Measurements from ENCODE around the gene PLA2G4E. TPM values are rescaled to one million over a fixed set of nuclear protein-coding genes. Genes with fewer than 3 reads are reported as not detected.

The PLA2G4E gene
- total RNA-seq, 1 experiment from 2014 or later, result not detected

DNA sequence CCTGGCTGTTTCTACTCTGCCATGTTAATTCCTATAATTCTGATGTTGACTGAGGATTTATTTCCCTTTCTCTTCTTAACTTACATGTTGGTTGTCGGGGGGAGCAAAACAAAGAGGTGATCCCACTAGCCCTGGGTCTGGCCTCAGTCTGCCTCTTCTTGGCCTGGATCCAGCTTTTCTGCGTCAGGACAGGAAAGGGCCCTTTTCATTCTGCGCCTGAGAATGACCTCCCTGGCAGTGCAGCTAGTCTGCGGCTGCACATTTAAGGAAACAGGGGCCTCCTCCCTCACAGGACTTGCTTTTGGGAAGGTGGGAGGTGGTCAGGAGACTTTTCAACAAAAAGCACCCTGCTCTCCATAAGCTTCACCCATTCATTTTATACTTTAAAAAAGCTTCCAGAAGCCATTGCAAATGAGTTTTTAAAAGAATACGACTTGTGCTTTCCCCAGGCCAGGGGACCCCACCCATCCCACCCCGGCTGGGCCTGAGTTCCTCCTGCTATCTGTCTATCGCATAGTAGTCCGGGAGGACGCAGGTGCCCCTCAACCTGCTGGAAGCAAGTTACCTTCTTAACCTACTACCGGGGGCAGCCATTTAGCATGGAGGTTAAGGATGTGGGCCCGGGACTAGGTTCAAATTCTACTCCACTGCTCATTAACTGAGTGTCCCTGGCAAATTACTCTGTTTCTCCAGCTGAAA lies 27.2 kb downstream of the PLA2G4E start:
- DNase-seq (ENCODE audit: low spot score), result no peak

DNA sequence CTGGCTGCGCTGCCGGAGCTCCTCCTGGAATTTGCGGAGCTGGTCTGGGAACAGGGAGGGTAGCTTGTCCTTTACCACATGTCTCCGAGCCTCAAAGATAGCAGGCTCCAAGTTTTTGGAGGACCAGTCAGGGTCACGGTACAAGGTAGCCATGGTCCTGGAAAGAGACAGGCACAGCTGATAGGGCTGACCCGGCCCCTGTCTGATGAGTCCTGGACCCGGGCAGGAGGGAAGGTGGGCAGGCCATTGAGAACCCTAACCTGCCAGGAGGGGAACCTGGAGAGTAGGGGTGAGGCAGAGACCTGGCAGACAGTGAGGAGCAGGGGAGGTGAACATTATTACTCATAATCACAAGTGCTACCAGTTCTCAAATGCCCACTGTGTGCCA lies 28.0 kb downstream of the PLA2G4E start:
- no peak for DNase-seq (ENCODE audit: low spot score)

DNA sequence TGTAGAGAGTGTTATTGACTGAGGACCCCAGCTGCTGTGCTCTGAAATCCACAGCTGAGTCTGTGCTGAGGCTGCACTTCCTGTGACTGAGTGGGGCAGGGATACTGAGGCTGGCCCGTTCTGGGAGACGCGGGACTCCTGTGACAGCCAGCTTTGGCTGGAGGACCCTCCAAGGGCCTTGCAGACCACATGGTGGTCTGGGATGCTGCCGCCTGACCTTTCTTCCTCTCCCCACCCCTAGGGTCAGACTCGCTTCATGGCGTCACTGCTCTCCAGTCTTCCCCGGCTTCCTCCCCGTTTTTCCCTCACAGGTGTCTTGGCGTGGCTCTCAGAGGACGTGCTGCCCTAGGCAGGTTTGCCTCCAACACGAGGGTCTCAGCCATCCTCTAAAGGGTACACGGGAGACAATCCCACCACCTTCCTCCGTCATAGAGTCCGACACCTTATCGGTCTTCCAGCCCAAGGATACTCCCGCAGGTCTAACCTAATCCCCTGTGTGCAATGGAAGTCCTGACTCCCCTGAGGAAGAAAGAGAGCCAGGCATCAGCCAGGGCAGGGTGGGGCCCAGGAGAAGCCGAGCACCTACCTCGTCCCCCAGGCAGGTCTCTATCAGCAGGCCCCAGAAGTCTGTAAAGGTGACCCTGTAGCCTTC lies 28.6 kb downstream of the PLA2G4E start:
- DNase-seq (ENCODE audit: low spot score), result no peak

DNA sequence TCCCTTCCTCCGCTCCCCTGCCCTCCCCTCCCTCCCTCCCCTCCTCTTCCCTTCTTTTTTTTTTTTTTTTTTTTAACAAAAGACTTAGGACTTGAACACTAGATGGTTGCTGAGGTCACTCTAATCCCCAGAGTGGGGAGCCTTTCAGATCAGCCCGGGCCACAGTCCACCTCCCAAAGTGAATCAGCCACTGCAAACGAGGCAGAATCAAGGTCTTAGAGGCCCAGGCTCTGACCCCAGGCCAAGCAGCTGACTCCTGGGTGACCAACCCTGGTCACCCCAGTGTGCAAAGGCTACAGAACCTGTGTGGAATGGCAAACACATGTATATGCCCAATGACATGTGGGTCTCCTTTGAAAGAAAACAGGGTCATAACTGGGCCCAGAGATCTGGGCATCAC lies 30.2 kb downstream of the PLA2G4E start:
- no peak for DNase-seq (ENCODE audit: low spot score)

DNA sequence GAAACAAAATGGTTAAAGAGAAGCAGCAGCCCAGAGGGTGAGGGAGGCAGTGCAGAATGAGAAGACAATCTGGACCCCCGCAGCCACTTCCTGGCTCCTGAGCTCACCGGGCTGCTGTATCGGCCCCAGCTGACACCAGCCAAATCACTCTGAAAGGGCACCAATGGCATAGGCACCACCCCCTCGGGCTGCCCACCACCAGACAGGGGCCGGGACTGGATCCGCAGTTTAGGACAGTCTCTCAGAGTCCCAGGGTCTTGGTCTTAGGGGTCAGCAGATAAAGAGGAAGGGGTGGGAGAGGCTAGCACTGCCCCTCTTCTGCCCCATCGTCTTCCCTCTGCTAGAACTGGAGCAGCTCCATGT lies 30.6 kb downstream of the PLA2G4E start:
- DNase-seq (ENCODE audit: low spot score), result no peak

DNA sequence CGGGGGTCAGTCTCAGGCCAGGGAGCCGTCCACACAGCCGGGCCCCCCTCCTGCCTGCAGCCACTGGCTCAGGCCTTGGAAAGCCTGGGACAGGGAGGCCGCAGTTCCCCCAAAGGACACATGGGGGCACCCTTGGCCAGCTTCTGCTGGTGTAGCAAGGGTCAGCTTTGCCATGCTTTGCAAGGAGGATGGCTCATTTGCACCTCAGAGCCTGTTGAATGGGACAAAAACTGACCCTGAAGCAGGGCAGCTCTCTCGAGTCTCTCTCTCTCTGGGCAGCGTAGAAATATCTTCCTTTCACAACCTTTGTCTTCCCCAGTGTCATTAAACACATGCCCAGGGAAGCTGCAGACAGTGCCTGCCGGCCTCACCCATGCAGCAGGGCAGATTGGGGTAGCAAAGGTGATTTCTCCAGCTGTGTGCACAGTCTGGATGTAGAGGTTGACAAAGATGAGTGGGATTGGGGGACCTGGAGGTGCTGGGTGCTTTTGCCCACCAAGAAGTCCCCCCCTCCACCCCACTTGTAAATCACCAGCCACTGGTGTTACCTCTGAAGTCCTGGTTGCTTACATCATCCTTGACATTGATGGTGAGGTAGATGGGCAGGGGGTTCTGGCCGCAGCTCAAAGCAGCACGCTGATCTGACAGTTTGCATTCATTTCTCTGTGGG lies 31.1 kb downstream of the PLA2G4E start:
- peak; percentile 54 for DNase-seq (ENCODE audit: low spot score)

DNA sequence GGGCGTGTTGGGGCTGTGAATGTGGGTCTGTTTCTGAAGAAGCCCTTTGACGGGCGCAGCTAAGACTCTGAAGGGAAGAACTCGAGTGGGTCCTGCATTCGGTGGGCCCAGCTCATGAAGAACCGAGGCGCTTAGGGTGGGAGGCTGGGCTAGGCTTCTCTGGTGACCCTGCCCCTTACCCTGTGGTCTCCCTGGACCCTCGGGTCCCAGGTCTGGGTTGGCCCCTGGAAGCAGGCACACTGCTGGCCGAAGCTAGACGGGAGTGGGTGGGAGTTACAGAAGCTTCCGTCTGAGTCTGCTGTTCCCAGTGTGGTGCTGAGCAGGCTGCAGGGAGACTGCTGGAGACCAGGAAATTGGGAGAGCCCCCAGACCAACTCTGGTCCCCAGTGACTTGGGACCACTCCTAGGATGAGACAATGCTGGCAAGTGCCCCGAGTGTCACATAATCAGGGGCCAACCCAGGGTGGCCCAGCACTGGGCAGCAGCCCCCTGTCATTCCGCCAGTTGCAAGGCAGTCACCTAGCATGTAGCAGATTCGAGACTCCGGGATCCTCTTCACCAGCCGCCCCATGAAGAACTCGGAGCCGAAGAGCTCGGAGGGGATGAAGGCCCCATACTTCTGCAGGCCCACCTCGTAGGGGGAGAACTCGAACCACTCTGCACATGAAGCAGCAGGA lies 31.8 kb downstream of the PLA2G4E start:
- DNase-seq (ENCODE audit: low spot score), result no peak

DNA sequence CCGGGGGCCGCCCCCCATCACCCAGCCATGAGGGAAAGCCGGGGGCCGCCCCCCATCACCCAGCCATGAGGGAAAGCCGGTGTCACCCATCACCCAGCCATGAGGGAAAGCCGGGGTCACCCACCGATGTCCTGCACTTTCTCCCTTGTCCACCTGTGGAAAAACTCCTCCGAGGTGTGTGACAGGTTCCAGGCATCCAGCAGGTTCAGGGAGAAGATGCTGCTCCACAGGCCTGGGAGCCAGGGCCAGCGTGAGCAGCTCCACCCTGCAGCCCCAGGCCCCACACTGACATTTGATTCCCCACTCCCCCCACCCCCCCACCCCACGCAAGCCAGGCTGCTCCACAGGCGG lies 32.9 kb downstream of the PLA2G4E start:
- no peak for DNase-seq (ENCODE audit: low spot score)

DNA sequence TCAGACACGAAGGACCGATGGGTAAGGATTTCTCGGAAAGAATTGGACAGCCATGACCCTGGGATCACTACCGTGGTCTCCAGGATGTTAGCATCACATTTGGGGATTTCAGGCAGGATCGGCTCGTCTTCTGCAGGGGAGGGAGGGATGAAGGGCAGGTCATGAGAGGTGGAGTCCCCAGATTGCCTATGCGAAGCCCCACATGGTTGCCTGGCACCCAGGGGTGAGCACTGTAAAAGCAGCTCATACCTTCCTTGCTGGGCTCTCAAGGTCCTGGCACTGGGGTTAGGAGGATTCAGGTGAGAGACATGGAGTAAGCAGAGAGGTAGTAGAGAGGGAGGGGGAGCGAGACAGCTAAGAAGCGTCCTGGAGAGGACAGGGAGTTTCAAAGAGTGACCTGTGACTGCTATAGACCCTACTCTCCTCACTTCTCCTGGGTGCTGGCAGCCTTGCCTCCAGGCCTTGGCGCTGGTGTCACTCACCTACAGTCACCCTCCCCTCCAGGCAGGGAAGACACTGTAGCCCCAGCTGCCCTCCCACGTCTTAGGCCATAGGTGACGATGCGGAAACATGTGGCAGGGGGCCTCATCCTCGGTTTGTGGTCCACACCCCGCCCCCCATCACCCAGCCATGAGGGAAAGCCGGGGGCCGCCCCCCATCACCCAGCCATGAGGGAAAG lies 33.5 kb downstream of the PLA2G4E start:
- DNase-seq (ENCODE audit: low spot score), result no peak

DNA sequence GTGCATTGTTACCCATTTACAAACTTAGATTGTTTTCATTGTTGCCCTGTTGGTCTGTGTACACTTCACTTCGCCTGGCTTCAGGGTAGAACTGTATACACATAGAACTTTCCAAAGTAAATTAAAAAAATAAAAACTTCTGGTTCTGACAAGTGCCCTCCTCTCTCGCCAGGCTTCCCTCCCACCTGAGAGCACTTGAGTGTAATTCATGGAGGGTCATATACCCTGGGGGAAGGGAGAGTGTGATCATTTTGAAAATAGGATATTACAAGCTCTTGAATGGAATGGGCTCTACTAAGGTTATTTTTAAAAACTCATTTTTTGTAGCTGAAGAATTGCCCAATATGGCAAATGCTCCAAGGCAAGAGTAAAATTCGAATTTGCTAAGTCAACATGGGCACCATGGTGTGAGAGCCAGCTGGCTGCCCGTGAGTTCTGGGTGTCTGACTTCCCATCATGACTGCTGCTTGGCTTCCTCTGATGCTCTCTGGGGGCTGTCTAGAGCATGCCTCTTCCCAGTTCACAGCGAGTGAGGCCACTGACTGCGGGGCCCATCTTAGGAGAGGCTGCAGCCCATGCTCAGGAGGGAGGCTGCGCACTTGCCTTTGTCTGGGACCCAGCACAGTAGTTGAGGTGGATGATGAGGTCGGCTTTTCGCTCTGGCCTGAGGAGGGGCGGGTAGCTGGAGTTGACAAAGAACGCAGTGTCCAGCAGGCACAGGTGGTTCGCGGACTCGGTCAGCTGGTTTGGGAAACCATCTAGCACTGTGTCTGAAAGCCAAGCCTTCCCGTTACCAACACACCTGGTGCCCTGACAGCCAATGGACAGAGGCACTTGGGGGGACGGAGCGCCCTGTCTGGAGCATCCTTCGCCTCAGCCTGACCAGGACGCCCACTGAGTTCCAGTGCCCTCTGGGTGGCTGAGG lies 35.3 kb downstream of the PLA2G4E start:
- DNase-seq (ENCODE audit: low spot score), result no peak

DNA sequence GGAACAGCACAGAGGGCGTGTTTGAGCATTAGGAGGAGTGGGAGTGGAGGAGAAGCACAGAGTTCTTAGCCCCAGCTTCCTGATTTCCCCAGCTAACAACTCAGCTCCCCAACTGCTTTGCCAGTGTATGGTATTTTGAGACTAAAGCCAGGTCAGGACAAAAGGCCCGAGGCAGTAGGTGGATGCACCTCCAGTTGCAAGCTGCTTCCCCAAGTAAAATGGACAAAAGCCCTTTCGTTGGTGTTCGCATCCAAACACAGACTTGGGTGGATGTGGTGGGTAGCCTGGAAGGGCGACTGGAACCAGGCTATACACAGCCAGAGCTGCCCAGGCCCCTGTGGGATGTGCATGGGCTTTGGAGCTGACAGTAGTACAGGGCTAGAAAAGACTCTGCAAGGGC lies 36.2 kb downstream of the PLA2G4E start:
- DNase-seq (ENCODE audit: low spot score), result no peak

DNA sequence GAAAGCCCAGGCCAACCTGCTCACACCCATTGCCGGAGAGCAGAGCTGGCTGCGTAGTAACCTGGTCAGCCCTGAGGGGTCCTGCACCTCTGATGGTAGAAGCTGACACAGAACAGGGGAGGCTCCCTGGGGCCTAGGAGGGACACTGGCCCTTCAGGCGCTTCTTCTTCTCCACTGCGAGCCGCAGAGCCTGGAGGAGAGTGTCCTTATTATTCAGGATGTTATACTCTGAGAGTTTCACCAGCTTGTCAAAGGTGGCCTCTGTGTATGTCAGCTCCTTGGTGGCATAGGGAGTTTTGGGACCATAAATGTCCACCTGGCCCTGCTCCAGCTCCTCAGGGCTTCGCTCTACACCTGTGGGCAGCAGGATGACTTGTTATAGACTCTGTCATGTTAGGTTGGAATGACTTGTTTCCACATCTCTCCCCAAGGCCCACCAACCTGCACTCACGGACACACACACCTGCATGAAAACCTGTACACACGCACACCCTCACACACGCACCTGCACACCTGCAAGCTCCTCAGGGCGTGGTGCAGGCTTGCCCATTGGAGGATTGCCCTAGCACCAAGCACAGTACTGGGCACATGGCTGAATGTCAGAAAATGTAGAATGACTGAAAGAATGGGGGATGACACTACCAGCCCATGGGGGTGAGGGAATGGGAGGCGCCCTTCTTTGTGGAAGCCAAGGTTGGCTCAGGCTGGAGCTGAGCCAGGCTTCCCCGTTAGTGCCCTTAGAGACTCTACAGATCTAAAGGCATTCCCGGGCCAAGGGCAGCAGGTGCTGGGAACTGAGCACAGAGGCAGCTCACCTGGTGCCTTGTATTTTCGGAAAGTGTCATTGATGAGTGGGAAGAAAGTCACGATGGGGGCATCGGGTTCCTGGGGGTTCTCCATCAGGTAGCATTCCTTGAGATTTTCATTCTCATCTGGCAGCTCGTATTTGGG lies 36.9 kb downstream of the PLA2G4E start:
- no peak for DNase-seq (ENCODE audit: low spot score)

DNA sequence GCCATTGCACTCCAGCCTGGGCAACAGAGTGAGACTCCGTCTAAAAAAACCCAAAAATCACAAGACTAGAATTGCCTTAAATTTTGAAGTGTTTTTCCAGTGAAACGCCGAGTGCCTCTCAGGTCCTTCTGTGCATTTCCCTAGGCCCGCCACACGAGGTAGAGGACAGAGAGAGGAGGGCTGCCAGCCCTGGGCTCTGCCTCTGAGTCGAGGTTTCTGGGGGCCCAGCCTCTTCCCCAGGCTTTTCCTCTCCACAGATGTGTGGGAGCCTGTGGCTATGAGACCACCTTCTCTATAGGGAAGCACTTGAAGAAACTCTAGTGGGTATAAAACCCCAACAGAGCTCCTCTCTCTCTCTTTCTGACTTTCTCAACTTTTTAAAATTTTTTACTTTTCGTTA lies 37.6 kb downstream of the PLA2G4E start:
- DNase-seq (ENCODE audit: low spot score), result no peak

DNA sequence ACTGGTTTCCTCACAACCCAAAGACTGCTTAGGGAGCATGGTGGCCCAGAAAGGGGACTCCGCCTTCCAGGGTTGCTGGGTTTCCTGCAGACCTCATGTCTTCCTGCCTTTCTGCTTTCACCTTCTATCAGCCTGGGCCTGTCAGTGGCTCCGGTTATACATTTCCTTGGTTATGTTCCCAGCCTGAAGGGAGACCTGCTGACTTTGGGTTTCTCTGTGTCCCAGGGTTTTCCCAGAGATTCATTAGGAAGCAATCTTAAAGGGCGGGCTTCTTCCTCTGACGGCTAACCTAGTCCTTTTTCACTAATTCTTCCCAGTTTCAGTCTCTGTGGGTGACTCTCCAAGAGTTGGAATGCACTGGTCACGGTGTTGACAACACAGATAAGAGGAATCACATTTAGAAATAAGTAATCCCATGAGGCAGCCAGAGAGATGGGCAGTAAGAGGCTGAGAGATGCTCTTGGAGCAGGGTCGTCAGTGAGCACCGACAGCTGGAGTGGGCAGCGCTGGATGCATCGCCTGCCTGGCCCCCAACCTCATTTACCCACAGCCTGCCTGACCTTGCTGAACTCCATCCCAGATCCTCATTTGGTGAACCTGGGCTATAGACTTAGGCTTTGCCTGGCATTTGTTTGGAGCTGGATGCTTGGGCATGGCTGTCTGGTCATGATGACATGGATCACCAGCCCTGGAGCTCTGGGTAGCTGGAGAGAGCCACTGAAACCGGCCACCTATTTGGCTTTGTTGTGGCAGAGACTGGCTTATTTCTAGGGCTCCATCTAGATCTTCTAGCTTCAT lies 38.5 kb downstream of the PLA2G4E start:
- DNase-seq (ENCODE audit: low spot score), result no peak

DNA sequence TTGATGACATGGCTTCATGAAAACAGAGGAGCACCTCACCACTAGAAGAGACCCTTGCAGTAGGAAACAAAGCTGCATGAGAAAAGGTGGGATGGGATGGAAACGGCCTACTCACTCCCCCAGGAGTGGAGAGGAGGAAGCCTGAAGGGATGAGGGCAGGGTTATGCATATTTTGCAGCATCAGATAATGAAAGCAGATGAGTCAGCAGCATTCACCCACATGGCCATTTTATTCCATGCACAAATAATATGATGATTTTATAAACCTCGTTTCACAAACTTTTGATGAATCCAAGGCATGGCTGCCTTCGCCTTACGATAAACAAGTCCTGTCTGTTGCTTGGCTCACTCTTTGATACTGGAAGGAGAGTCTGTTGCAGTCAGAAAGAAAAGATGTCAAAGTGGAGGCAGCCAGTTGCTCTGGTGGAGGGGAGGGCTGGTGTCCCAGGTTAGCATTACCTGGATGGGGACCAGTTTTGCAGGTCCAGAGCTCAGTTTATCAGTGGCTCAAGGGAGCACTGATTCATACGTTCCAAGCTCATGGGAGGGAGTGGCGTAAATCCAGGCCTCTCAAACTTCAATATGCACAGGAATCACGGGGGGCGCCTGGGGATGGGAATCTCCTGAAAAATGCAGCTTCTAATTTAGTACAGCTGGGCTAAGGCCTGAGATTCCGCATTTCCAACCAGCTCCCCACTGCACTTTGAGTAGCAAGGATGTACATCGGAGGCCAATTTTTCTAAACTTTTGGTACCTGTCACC lies 39.3 kb downstream of the PLA2G4E start:
- no peak for DNase-seq (ENCODE audit: low spot score)

DNA sequence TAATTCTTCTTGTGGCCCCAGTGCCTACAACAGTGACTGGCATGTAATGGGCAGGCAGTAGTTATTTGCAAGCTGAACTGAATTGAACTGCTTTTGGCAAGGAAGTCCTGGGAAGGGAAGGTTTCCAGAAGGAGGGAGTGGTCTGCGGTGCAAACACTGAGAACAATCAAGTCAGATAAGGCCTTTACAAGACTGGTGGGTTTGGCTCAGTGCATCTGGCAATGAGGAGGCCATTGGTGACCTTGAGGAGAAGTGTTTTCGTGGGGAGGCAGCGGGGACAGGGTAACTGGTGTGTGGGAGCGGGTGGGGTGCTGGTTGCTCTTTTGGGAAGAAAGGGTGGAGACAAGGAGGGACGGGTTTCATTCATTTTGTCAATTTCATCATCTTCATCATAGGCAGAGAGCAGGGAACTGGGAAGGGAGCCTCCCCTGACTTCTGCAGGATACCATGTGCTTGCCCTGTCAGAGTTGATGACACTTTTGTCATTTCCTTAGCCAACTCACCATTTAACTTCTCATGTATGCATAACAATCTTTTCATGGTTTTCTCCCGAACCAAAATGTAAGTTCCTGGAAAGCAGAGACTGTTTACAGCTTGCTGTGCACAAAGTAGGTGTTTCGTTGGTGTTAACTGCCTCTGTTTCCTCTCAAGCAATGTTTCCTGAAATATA lies 40.1 kb downstream of the PLA2G4E start:
- DNase-seq (ENCODE audit: low spot score), result no peak

DNA sequence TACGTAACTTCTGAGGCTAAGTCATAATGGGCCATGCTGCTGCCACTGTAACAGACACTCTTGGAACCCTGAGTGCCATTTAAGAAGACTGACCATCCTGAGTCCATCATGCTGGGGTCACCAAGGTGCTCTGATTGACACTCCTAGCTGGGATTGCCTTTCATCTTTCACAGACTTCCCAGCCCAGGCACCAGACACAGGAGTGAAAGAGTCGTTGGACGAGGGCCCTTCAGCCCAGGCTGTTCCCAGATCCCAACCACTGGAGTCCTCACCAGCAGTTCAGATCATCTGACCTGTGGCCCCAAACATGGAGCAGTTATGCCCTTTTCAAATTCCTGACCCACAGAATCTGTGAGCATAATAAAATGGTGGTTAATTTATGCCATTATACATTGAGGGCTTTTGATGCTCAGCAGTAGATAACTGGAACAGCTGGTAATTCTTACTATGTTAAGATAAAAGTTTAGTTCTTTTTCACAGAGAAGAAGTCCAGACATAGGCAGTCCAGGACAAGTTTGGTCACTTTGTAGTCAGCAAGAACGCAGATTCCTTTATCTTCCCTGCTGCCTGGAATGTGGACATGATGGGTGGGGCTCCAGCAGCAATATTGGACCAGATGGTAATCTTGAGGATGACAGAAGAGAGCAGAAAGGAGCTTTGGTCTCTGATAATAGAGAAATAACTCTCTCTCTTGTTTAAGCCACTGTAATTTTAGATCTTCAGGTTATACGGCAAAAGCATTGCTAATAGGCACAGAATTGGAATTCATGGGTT lies 41.2 kb downstream of the PLA2G4E start:
- no peak for DNase-seq (ENCODE audit: low spot score)
